HG02981 (cell line): ENCODE data around the gene ZFTA.

Source experiments
- ATAC-seq: cut with Tn5 transposase; IDR thresholded peaks from one replicate; pipeline ENCODE4 v1.9.1; 2021; ENCODE audit warnings: mild to moderate bottlenecking, moderate library complexity; ENCODE audit not compliant: unreplicated experiment

The ZFTA gene

DNA sequence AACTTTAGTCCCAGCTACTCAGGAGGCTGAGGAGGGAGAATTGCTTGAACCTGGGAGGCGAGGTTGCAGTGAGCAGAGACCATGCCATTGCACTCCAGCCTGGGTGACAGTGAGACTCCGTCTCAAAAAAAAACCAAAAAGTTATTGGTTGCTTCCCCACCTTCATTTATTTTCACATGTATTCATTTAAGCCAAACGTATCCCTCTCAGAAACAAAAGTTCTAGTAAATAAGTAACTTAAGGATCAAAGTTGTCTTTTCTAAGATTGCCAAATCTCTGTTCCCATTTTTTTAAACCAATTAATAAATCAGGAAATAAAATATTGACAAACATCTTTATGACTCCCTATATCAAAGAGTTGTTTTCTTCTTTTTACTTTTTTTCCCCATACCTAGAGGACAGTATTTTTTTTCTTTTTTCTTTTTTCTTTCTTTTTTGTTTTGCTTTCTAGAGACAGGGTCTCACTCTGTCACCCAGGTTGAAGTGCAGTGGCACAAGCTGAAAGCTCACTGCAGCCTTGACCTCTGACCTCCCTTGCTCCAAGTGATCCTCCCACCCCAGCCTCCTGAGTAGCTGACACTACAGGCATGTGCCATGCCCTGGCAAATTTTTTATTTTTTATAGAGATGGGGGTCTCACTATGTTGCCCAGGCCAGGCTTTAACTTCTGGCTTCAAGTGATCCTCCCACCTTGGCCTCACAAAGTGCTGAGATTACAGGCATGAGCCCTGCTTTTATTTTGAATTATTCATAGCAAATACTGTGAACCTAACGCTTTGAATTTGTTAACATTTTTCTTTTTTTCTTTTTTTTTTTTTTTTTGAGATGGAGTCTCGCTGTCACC lies 11.4 kb downstream of the ZFTA start:
- no peak for ATAC-seq

DNA sequence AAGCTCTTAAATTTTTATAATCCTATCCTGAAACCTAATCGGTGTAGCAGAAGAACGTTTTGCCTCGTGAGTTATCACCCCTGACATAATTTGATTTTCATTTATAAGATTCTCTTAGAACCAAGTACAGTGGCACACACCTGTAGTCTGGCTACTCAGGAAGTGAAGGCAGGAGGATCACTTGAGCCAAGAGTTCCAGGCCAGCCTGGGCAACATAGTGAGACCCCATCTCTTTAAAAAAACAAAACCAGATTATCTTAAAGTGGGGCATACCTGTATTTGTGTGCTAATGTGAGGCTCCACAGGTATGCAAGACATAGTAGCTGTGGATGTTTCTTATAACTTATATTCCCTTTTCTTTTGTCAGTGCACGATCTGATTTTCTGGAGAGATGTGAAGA lies 19.0 kb downstream of the ZFTA start:
- no peak for ATAC-seq

GRCh38 chr11:63747011-63747410 lies 21.6 kb downstream of the ZFTA start:
- no peak for ATAC-seq

GRCh38 chr11:63745304-63746170 lies 23.0 kb downstream of the ZFTA start:
- no peak for ATAC-seq

DNA sequence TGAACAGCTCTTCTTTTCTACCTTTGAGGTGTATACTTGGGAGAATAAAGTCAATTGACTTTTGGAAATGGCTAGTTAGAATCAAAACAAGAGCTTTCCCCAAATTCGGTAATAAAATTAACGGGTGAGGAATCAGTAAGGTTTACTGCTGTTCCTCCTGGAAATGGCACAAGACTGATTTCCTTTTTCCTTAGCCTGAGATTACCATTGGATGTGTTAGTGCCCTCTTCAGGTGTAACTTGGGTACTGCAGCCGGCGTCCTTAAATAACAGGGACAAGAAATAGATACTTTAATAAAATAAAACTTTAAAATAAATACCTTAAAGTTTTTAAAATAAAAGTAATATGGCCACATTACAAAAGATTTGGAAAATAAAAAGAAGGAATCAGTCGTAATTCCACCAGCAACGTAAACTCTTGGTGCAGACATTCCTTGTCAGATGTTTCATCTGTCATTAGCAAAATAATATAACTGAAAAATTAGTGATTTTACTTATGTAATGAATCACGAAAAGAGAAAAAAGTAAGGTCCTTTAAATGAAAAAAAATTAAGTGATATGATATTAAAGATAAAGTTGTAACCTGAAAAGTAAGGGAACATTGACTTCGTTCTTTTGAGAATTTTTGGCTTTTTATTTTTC lies 29.7 kb downstream of the ZFTA start:
- no peak for ATAC-seq

DNA sequence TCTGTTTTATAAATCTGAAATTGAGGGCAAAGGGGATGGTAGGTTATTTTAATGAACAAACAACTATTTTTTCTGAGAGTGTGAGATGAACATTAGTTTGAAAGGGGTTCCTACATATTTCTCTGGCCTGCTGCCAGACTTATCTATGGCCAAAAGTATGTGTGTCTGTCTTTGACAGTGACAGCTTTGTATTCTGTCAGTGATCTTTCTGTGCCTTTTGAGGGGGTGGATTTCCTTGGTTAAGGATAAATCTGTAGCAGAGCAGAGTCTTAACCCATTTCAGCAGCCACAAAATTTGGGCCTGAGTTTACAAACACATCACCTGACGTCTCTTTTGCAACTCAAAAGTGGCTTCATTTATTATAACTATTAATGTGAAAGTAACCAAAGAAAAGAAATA lies 30.9 kb downstream of the ZFTA start:
- no peak for ATAC-seq

DNA sequence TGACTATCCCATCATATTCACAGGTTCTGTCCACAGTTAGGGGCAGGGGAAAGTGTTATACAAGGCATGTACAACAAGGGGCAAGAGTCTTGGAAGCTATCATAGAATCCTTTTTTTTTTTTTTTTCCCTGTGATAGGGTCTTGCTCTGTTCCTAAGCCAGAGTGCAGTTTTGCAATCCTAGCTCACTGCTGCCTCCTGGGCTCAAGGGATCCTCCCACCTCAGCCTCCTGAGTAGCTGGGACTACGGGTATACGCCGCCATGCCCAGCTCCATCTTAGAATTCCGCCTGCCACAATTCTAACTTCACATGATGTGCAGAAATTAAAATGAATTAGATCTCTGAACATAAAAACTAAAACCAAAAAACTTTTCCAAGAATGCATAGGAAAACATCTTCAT lies 31.7 kb downstream of the ZFTA start:
- no peak for ATAC-seq

- ATAC-seq, result no peak
Observed at GRCh38 chr11:63729326-63729725, 39.2 kb downstream of the ZFTA start.

- ATAC-seq, result no peak
Observed at GRCh38 chr11:63720611-63721010, 48.0 kb downstream of the ZFTA start.

- ATAC-seq, result no peak
Observed at GRCh38 chr11:63719987-63720386, 48.6 kb downstream of the ZFTA start.

DNA sequence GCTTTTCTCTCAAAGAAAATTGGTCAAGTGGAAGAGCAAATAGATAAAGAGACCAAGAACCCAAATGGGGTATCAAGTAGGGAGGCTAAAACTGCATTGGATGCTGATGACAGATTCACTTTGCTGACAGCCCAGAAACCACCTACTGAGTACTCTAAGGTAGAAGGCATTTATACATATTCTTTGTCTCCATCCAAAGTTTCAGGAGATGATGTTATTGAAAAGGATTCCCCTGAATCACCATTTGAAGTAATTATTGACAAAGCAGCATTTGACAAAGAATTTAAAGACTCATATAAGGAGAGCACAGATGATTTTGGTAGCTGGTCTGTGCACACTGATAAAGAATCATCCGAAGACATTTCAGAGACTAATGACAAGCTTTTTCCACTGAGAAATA lies 49.6 kb downstream of the ZFTA start:
- no peak for ATAC-seq
